Right atrium auricular region (tissue), 2 donors: ENCODE measurements around the gene GRHL3. TPM values are rescaled to one million over a fixed set of nuclear protein-coding genes. Genes with fewer than 3 reads are reported as not detected.

Experiments used
- DNase-seq: peaks from one replicate; pipeline ENCODE4 v3.0.0-alpha.2; 2019; ENCODE audit warnings: low spot score
- H3K27ac ChIP-seq, 2 donors: fragments of 200-600 bp; sonication (generic); 1 replicate in 1 of 2; 2 replicates in 1 of 2; pipeline ENCODE4 v1.5.1; 2016 to 2019
- H3K27me3 ChIP-seq, 2 donors: fragments of 200-600 bp; sonication (generic); one replicate each; pipeline versions ENCODE4 v1.5.1 to v1.6.0; 2017 to 2019
- H3K36me3 ChIP-seq: fragments of 200-600 bp; sonication (generic); one replicate; pipeline ENCODE4 v1.5.1; 2016
- H3K4me1 ChIP-seq, 2 donors: fragments of 200-600 bp; sonication (generic); one replicate each; pipeline versions ENCODE4 v1.5.1 to v1.6.0; 2017 to 2019
- H3K4me3 ChIP-seq, 2 donors: fragments of 200-600 bp; sonication (generic); 1 replicate in 1 of 2; 2 replicates in 1 of 2; pipeline ENCODE4 v1.5.1; 2017 to 2019; ENCODE audit warnings: mild to moderate bottlenecking in 1 of 2, moderate library complexity in 1 of 2
- H3K9me3 ChIP-seq, 2 donors: fragments of 200-600 bp; sonication (generic); one replicate each; pipeline ENCODE4 v1.5.1; 2019
- CTCF ChIP-seq, 2 donors: fragments of 200-600 bp; sonication (generic); IDR thresholded peaks; one replicate each; pipeline ENCODE4 v1.5.1; 2019; ENCODE audit warnings: antibody characterized with exemption in 2 of 2
- total RNA-seq, 2 donors: library from RNA; depleted of rRNA; stranded (reverse); fragments of >200 nt; gene quantifications; one replicate each; pipeline ENCODE4 v1.1.0, GENCODE V29; 2016

Gene GRHL3
- total RNA-seq, 2 donors from 2014 or later, result 0.24 TPM; not detected in 1

- no peak overlapping the region for H3K27ac ChIP-seq
- no peaks in the 10 kb centered on the region for H3K36me3 ChIP-seq
- no peak for DNase-seq
- no peak overlapping the region for H3K4me3 ChIP-seq
- H3K27me3 ChIP-seq, result no peaks in the 10 kb centered on the region
- no peak for TF ChIP-seq CTCF (IDR thresholded peaks at IDR 0.05)
- H3K4me1 ChIP-seq, result no peaks in the 10 kb centered on the region
- no peaks in the 10 kb centered on the region for H3K9me3 ChIP-seq
Measured at GRCh38 chr1:24278726-24279125, 40.4 kb upstream of the GRHL3 start.

- no peak overlapping the region for H3K4me3 ChIP-seq
- H3K9me3 ChIP-seq, result no peaks in the 10 kb centered on the region
- no peak for DNase-seq
- H3K36me3 ChIP-seq, result no peaks in the 10 kb centered on the region
- TF ChIP-seq CTCF (IDR thresholded peaks at IDR 0.05), result no peak
- no peaks in the 10 kb centered on the region for H3K4me1 ChIP-seq
- no peaks in the 10 kb centered on the region for H3K27me3 ChIP-seq
- no peak overlapping the region for H3K27ac ChIP-seq
Measured at GRCh38 chr1:24279590-24280232, 39.4 kb upstream of the GRHL3 start.

- H3K27me3 ChIP-seq, result no peaks in the 10 kb centered on the region
- no peak for DNase-seq
- H3K4me1 ChIP-seq, result no peaks in the 10 kb centered on the region
- TF ChIP-seq CTCF (IDR thresholded peaks at IDR 0.05), result no peak
- no peaks in the 10 kb centered on the region for H3K9me3 ChIP-seq
- H3K27ac ChIP-seq, result no peak overlapping the region
- no peak overlapping the region for H3K4me3 ChIP-seq
- no peaks in the 10 kb centered on the region for H3K36me3 ChIP-seq
Measured at GRCh38 chr1:24281591-24281990, 37.6 kb upstream of the GRHL3 start.

GRCh38 chr1:24282491-24282890, 36.7 kb upstream of the GRHL3 start:
- Histone ChIP-seq H3K27me3 (no peaks in the 10 kb centered on the region), H3K9me3 (no peaks in the 10 kb centered on the region), H3K27ac (no peak overlapping the region), H3K4me1 (no peaks in the 10 kb centered on the region), H3K4me3 (no peak overlapping the region), H3K36me3 (no peaks in the 10 kb centered on the region)
- DNase-seq, result no peak
- no peak for TF ChIP-seq CTCF (IDR thresholded peaks at IDR 0.05)

- DNase-seq, result no peak
- no peak for TF ChIP-seq CTCF (IDR thresholded peaks at IDR 0.05)
- Histone ChIP-seq H3K27me3 (no peaks in the 10 kb centered on the region), H3K27ac (no peak overlapping the region), H3K9me3 (no peaks in the 10 kb centered on the region), H3K36me3 (no peaks in the 10 kb centered on the region), H3K4me3 (no peak overlapping the region), H3K4me1 (no peaks in the 10 kb centered on the region)
Measured at GRCh38 chr1:24283326-24284155, 35.6 kb upstream of the GRHL3 start.
